Loucy (cell line): ENCODE data around the gene RBM26.
"Not testable (repeated sequence)": the region's sequence is repeated elsewhere in the genome, so short reads cannot be mapped to it uniquely, and the experiment has no call there.

Source experiments
- H2AFZ ChIP-seq: fragments of 200-600 bp; sonication (generic); 2 replicates; pipeline ENCODE4 v1.6.0; 2016; ENCODE audit warnings: antibody characterized with exemption, mild to moderate bottlenecking, low read length, moderate library complexity
- H3F3A ChIP-seq: fragments of 200-600 bp; 2 replicates; pipeline ENCODE4 v1.6.0; 2016; ENCODE audit warnings: antibody characterized with exemption, low read depth, mild to moderate bottlenecking
- H3K27me3 ChIP-seq: fragments of 200-600 bp; sonication (generic); 2 replicates; pipeline ENCODE4 v1.6.1; 2014; ENCODE audit warnings: low read length, mild to moderate bottlenecking; ENCODE audit not compliant: insufficient read depth, poor library complexity, severe bottlenecking
- H3K36me3 ChIP-seq: fragments of 200-600 bp; sonication (generic); 2 replicates; pipeline ENCODE4 v1.6.1; 2016; ENCODE audit warnings: low read length; ENCODE audit not compliant: insufficient read depth
- H3K4me1 ChIP-seq: fragments of 200-600 bp; sonication (generic); 2 replicates; pipeline ENCODE4 v1.5.1; 2014; ENCODE audit warnings: low read length, mild to moderate bottlenecking; ENCODE audit not compliant: insufficient read depth, poor library complexity, severe bottlenecking
- H3K4me2 ChIP-seq: fragments of 200-600 bp; sonication (generic); 2 replicates; pipeline ENCODE4 v1.6.0; 2014; ENCODE audit warnings: antibody characterized with exemption, low read length, low read depth, mild to moderate bottlenecking; ENCODE audit not compliant: poor library complexity, severe bottlenecking
- H3K4me3 ChIP-seq: fragments of 200-600 bp; sonication (generic); 2 replicates; pipeline ENCODE4 v1.5.1; 2014; ENCODE audit warnings: low read length, mild to moderate bottlenecking, mixed read lengths; ENCODE audit not compliant: poor library complexity, severe bottlenecking
- H3K79me2 ChIP-seq: fragments of 200-600 bp; sonication (generic); 2 replicates; pipeline ENCODE4 v1.6.1; 2014; ENCODE audit warnings: low read length; ENCODE audit not compliant: insufficient read depth
- H3K9ac ChIP-seq: fragments of 200-600 bp; sonication (generic); 2 replicates; pipeline ENCODE4 v1.6.0; 2014; ENCODE audit warnings: mild to moderate bottlenecking, low read depth, low read length, moderate library complexity; ENCODE audit not compliant: poor library complexity, severe bottlenecking
- H3K9me2 ChIP-seq: fragments of 200-600 bp; sonication (generic); replicated peaks from 2 replicates; pipeline ENCODE4 v1.6.1; 2016; ENCODE audit warnings: low read depth, low read length, mixed read lengths
- H3K9me3 ChIP-seq: fragments of 200-600 bp; sonication (generic); 2 replicates; pipeline ENCODE4 v1.6.1; 2014; ENCODE audit warnings: mild to moderate bottlenecking, antibody characterized with exemption, low read length, low read depth; ENCODE audit not compliant: insufficient read depth
- H4K20me1 ChIP-seq: fragments of 200-600 bp; sonication (generic); 2 replicates; pipeline ENCODE4 v1.6.0; 2014; ENCODE audit warnings: antibody characterized with exemption, low read length, mild to moderate bottlenecking; ENCODE audit not compliant: insufficient read depth, poor library complexity, severe bottlenecking
- CTCF ChIP-seq: fragments of 200-600 bp; sonication (generic); conservative IDR thresholded peaks from 2 replicates; pipeline ENCODE4 v1.5.1; 2014; ENCODE audit warnings: mild to moderate bottlenecking, antibody characterized with exemption, low read length
- EZH2phosphoT487 ChIP-seq: fragments of 200-600 bp; IDR thresholded peaks from 2 replicates; pipeline ENCODE4 v1.6.1; 2018; ENCODE audit warnings: antibody characterized with exemption, mild to moderate bottlenecking, moderate library complexity, borderline replicate concordance

RBM26 gene

GRCh38 chr13:79282976-79283375 lies 123.1 kb downstream of the RBM26 start:
- TF ChIP-seq CTCF: no peak
- TF ChIP-seq EZH2phosphoT487: no peak
- Histone ChIP-seq H3K27me3 (no peaks in the 10 kb centered on the region), H3K9me2 (no peaks in the 10 kb centered on the region), H3K4me1 (peaks cover 6% of the 10 kb centered on the region), H3F3A (no peaks in the 10 kb centered on the region), H3K9me3 (no peaks in the 10 kb centered on the region), H2AFZ (peak overlapping the region; percentile 43; the same call in 1 of the 2 replicates), H3K4me3 (no peak overlapping the region), H3K79me2 (no peaks in the 10 kb centered on the region), H3K9ac (no peak overlapping the region), H3K36me3 (no peaks in the 10 kb centered on the region), H4K20me1 (no peaks in the 10 kb centered on the region), H3K4me2 (no peak overlapping the region)

GRCh38 chr13:79282508-79282907 lies 123.5 kb downstream of the RBM26 start:
- H3K79me2 ChIP-seq: no peaks in the 10 kb centered on the region
- H2AFZ ChIP-seq: peak overlapping the region; percentile 43; the same call in 1 of the 2 replicates
- no peaks in the 10 kb centered on the region for H3K9me3 ChIP-seq
- H3K9me2 ChIP-seq: no peaks in the 10 kb centered on the region
- no peak overlapping the region for H3K4me3 ChIP-seq
- H3K27me3 ChIP-seq: no peaks in the 10 kb centered on the region
- TF ChIP-seq EZH2phosphoT487 (no peak), CTCF (no peak)
- no peak overlapping the region for H3K9ac ChIP-seq
- H4K20me1 ChIP-seq: no peaks in the 10 kb centered on the region
- H3K4me1 ChIP-seq: peaks cover 6% of the 10 kb centered on the region
- H3F3A ChIP-seq: no peaks in the 10 kb centered on the region
- H3K4me2 ChIP-seq: no peak overlapping the region
- no peaks in the 10 kb centered on the region for H3K36me3 ChIP-seq

- no peak overlapping the region for H3K4me2 ChIP-seq
- H3K4me3 ChIP-seq: no peak overlapping the region
- TF ChIP-seq EZH2phosphoT487: no peak
- TF ChIP-seq CTCF: no peak
- H3K27me3 ChIP-seq: no peaks in the 10 kb centered on the region
- no peaks in the 10 kb centered on the region for H3K9me2 ChIP-seq
- no peaks in the 10 kb centered on the region for H4K20me1 ChIP-seq
- no peaks in the 10 kb centered on the region for H3F3A ChIP-seq
- H3K36me3 ChIP-seq: no peaks in the 10 kb centered on the region
- H3K4me1 ChIP-seq: peaks cover 6% of the 10 kb centered on the region
- no peaks in the 10 kb centered on the region for H3K9me3 ChIP-seq
- no peak overlapping the region for H2AFZ ChIP-seq
- no peaks in the 10 kb centered on the region for H3K79me2 ChIP-seq
- no peak overlapping the region for H3K9ac ChIP-seq
Measured at GRCh38 chr13:79281339-79281747, 124.7 kb downstream of the RBM26 start.

GRCh38 chr13:79279735-79280134 lies 126.3 kb downstream of the RBM26 start:
- H4K20me1 ChIP-seq, H3K4me2 ChIP-seq, H3F3A ChIP-seq, H3K36me3 ChIP-seq, H3K27me3 ChIP-seq, H3K4me1 ChIP-seq, H3K9me2 ChIP-seq, H2AFZ ChIP-seq, H3K79me2 ChIP-seq, H3K4me3 ChIP-seq, H3K9me3 ChIP-seq, H3K9ac ChIP-seq: not testable (repeated sequence)
